T-cell (primary cell): ENCODE results near the gene SMARCB1. TPM values are rescaled to one million over a fixed set of nuclear protein-coding genes. Genes with fewer than 3 reads are reported as not detected.
A peak's percentile ranks its signal among the peaks of the same experiment; 100 is the strongest.

ENCODE experiments used
- ATAC-seq, 4 experiments: fragments of 200-7000 bp in 3 of 4; fragments of 150-1000 bp in 1 of 4; cut with Tn5 transposase; replicated peaks in 1 of 4; 1 replicate in 3 of 4; 2 replicates in 1 of 4; pipeline ENCODE4 v1.10.0; 2021; ENCODE audit warnings: moderate library complexity in 3 of 4, mild to moderate bottlenecking in 2 of 4, moderate number of reproducible peaks in 1 of 4
- CTCF ChIA-PET, 2 donors: fragments of 300-600 bp; sonication (Branson Sonifier 250); formaldehyde crosslinking; loops; one replicate each; lab custom pipeline; 2022; ENCODE audit warnings: antibody characterized with exemption in 2 of 2; lab: Charles Lee
- POLR2A ChIA-PET, 2 donors: fragments of 300-600 bp; sonication (Branson Sonifier 250); formaldehyde crosslinking; loops; one replicate each; lab custom pipeline; 2022; ENCODE audit warnings: antibody characterized with exemption in 2 of 2; lab: Charles Lee
- DNase-seq, 35 experiments: peaks; one replicate each; pipeline versions ENCODE4 v3.0.0 to v3.0.0-alpha.2; 2013 to 2023
- H3K27ac ChIP-seq: one replicate; pipeline ENCODE4 v1.5.1; 2013; ENCODE audit warnings: low read length
- H3K27me3 ChIP-seq, 2 experiments: replicated peaks in 1 of 2; 1 replicate in 1 of 2; 2 replicates in 1 of 2; pipeline versions ENCODE4 v1.6.1 to v1.7.0; 2013; ENCODE audit warnings: low read length in 1 of 2, mixed read lengths in 1 of 2; ENCODE audit not compliant: control insufficient read depth in 2 of 2, insufficient read depth in 2 of 2; ENCODE audit errors: extremely low read depth in 1 of 2
- H3K36me3 ChIP-seq, 2 donors: 1 replicate in 1 of 2; 2 replicates in 1 of 2; pipeline versions ENCODE4 v1.6.1 to v1.7.0; 2013; ENCODE audit warnings: low read length in 1 of 2; ENCODE audit not compliant: control insufficient read depth in 2 of 2, insufficient read depth in 1 of 2; ENCODE audit errors: extremely low read depth in 1 of 2
- H3K4me1 ChIP-seq, 2 experiments: 1 replicate in 1 of 2; 2 replicates in 1 of 2; pipeline versions ENCODE4 v1.6.1 to v1.7.0; 2013; ENCODE audit warnings: low read length in 2 of 2, mixed read lengths in 1 of 2; ENCODE audit not compliant: insufficient read depth in 2 of 2, control insufficient read depth in 1 of 2; ENCODE audit errors: extremely low read depth in 1 of 2
- H3K4me3 ChIP-seq, 2 donors: 1 replicate in 1 of 2; 2 replicates in 1 of 2; pipeline versions ENCODE4 v1.5.1 to v1.7.0; 2013; ENCODE audit warnings: mild to moderate bottlenecking in 2 of 2, low read length in 1 of 2, moderate library complexity in 1 of 2; ENCODE audit not compliant: control insufficient read depth in 1 of 2; ENCODE audit errors: extremely low read depth in 1 of 2
- H3K9me3 ChIP-seq: 2 replicates; pipeline ENCODE4 v1.7.0; 2013
- H3K27ac Mint-ChIP-seq, 2 donors: one replicate each; pipeline ENCODE4 v1.8.0; 2020 to 2021; ENCODE audit warnings: mild to moderate bottlenecking in 2 of 2, mixed read lengths in 2 of 2
- H3K27me3 Mint-ChIP-seq, 2 donors: one replicate each; pipeline ENCODE4 v1.8.0; 2021 to 2022; ENCODE audit warnings: mixed read lengths in 2 of 2
- H3K36me3 Mint-ChIP-seq: one replicate; pipeline ENCODE4 v1.8.0; 2021; ENCODE audit warnings: mixed read lengths
- H3K4me1 Mint-ChIP-seq, 3 donors: one replicate each; pipeline ENCODE4 v1.8.0; 2020 to 2022; ENCODE audit warnings: mixed read lengths in 3 of 3, mild to moderate bottlenecking in 1 of 3
- H3K4me3 Mint-ChIP-seq, 3 donors: one replicate each; pipeline ENCODE4 v1.8.0; 2020 to 2022; ENCODE audit warnings: mild to moderate bottlenecking in 3 of 3, mixed read lengths in 3 of 3, moderate library complexity in 3 of 3
- H3K9me3 Mint-ChIP-seq, 3 donors: one replicate each; pipeline ENCODE4 v1.8.0; 2020 to 2022; ENCODE audit warnings: mixed read lengths in 3 of 3
- WGBS: methylation state at CpG from one replicate; pipeline ENCODE4 v1.1.5; 2013; ENCODE audit warnings: missing lambda C conversion rate; ENCODE audit not compliant: insufficient coverage; 5-methylcytosine and 5-hydroxymethylcytosine counted together
- total RNA-seq, 35 experiments: library from RNA in 6 of 35; stranded (reverse) in 6 of 35; fragments of 120-200 nt in 1 of 35; gene quantifications; one replicate each; pipeline versions ENCODE4 v1.2.1 to v1.2.4 and lab custom pipeline; 2013 to 2026

SMARCB1 gene
- total RNA-seq, 5 donors from 2014 or later (not counting 1 experiment from before 2014, with no cell fraction given) = 50.2 to 57.7 (median 54.3) TPM

DNA sequence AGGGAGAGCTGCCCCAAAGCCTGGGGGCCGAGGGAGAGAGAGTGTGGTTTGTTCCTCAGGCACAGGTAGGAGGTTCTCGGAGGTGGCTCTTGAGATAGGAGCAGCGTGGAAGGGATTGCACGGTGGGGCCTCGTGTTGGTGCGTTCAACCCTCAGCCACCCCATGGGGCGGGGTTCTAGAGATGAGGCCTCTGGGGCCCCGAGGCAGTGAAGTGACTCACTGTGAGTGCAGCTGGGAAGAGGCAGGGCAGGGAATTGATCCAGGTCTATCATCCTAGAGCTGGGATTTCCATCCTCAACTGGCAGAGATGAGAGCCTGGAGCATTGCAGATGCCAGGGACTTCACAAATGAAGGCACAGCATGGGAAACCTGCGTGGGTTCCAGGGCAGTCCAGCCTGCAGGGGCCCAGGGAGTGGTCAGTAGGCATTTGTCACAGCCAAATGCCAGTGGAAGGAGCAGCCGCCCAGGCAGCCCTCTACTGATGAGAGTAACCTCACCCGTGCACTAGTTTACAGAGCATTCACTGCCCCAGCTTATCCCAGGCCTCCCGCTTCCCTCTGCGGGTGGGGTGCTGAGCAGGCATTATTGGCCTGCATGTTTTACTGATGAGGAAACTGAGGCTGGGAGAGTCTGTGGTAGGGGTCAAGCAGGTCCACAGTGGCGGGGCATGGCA lies 5.1 kb upstream of the SMARCB1 start:
- Mint-ChIP-seq H3K27me3 (no peaks in the 10 kb centered on the region), H3K4me1 (peaks cover 12 to 13% (median 13%) of the 10 kb centered on the region in 3 donors), H3K4me3 (no peak overlapping the region), H3K9me3 (no peaks in the 10 kb centered on the region), H3K36me3 (no peaks in the 10 kb centered on the region), H3K27ac (no peak overlapping the region)
- WGBS = 80% methylated on average over 12 of the region's 14 CpGs
- no peak overlapping the region for H3K27ac ChIP-seq
- no peak overlapping the region for H3K4me3 ChIP-seq
- peaks cover 8 to 25% of the 10 kb centered on the region in 2 experiments for H3K4me1 ChIP-seq
- peaks cover 0 to 3% of the 10 kb centered on the region in 2 donors for H3K36me3 ChIP-seq
- CTCF ChIA-PET = no interaction called here
- DNase-seq (no peak), ATAC-seq (no peak)
- no peaks in the 10 kb centered on the region for H3K27me3 ChIP-seq
- H3K9me3 ChIP-seq = no peaks in the 10 kb centered on the region
- POLR2A ChIA-PET = no interaction called here

DNA sequence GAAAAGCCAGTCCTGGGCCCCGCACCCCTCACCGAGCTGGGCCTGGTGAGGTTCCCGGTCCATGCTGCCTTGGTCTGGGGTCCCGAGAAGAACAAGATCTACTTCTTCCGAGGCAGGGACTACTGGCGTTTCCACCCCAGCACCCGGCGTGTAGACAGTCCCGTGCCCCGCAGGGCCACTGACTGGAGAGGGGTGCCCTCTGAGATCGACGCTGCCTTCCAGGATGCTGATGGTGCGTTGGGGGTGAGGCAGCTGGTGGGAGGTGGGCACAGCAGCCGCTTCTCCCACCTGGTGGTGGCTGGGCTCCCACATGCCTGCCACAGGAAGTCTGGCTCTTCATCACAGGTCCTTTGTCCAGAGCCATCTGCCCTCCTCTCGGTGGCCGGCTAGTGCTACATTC lies 4.5 kb upstream of the SMARCB1 start:
- ChIA-PET POLR2A (no interaction called here), CTCF (no interaction called here)
- WGBS = 84% methylated on average over 9 of the region's 16 CpGs
- Mint-ChIP-seq H3K27ac (no peak overlapping the region), H3K27me3 (no peaks in the 10 kb centered on the region), H3K4me3 (no peak overlapping the region), H3K9me3 (no peaks in the 10 kb centered on the region), H3K36me3 (no peaks in the 10 kb centered on the region), H3K4me1 (peaks cover 13 to 14% (median 14%) of the 10 kb centered on the region in 3 donors)
- peaks cover 0 to 3% of the 10 kb centered on the region in 2 donors for H3K36me3 ChIP-seq
- peaks cover 8 to 26% of the 10 kb centered on the region in 2 experiments for H3K4me1 ChIP-seq
- H3K27me3 ChIP-seq = no peaks in the 10 kb centered on the region
- no peak overlapping the region for H3K4me3 ChIP-seq
- no peak for ATAC-seq
- DNase-seq = no peak
- H3K9me3 ChIP-seq = no peaks in the 10 kb centered on the region
- no peak overlapping the region for H3K27ac ChIP-seq

DNA sequence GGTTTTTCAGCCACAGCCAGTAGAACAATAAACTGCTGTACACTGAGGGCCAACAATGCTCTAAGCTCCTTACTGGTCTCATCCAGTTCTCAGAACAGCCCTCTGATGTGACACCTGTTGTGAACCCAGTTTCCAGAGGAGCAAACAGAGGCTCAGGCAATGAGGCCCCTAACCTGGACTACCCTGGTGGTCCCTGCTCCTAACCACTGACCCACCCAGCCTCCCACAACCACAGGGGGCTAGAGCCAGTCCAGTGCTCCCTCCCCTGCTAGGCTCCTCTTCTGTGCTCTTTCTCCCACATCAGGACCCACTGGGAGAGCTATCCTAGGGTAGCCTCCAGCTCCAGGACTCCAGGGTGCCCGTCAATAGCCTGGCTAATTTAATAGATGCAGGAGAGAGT lies 4.1 kb upstream of the SMARCB1 start:
- H3K9me3 ChIP-seq = no peaks in the 10 kb centered on the region
- WGBS = no CpG with 5 or more reads among the region's 1 CpG
- no peak overlapping the region for H3K4me3 Mint-ChIP-seq
- POLR2A ChIA-PET = no interaction called here
- H3K27ac ChIP-seq = no peak overlapping the region
- H3K36me3 Mint-ChIP-seq = no peaks in the 10 kb centered on the region
- peaks cover 0 to 3% of the 10 kb centered on the region in 2 donors for H3K36me3 ChIP-seq
- CTCF ChIA-PET = no interaction called here
- ATAC-seq (no peak), DNase-seq (no peak)
- no peaks in the 10 kb centered on the region for H3K27me3 ChIP-seq
- no peak overlapping the region for H3K4me3 ChIP-seq
- H3K4me1 ChIP-seq = peaks cover 11 to 30% of the 10 kb centered on the region in 2 experiments
- no peaks in the 10 kb centered on the region for H3K9me3 Mint-ChIP-seq
- H3K27ac Mint-ChIP-seq = no peak overlapping the region
- H3K27me3 Mint-ChIP-seq = no peaks in the 10 kb centered on the region
- H3K4me1 Mint-ChIP-seq = peaks cover 16 to 19% (median 17%) of the 10 kb centered on the region in 3 donors

DNA sequence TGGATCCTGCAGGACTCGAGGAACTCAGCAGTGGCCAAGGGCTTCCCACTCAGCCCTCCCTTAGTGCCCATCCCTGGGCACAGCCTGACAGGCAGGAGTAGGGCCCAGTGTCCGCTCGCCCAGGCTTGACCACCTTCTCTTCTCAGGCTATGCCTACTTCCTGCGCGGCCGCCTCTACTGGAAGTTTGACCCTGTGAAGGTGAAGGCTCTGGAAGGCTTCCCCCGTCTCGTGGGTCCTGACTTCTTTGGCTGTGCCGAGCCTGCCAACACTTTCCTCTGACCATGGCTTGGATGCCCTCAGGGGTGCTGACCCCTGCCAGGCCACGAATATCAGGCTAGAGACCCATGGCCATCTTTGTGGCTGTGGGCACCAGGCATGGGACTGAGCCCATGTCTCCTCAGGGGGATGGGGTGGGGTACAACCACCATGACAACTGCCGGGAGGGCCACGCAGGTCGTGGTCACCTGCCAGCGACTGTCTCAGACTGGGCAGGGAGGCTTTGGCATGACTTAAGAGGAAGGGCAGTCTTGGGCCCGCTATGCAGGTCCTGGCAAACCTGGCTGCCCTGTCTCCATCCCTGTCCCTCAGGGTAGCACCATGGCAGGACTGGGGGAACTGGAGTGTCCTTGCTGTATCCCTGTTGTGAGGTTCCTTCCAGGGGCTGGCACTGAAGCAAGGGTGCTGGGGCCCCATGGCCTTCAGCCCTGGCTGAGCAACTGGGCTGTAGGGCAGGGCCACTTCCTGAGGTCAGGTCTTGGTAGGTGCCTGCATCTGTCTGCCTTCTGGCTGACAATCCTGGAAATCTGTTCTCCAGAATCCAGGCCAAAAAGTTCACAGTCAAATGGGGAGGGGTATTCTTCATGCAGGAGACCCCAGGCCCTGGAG lies 3.3 kb upstream of the SMARCB1 start:
- WGBS = 77% methylated on average over 10 of the region's 15 CpGs
- H3K36me3 ChIP-seq = peaks cover 0 to 3% of the 10 kb centered on the region in 2 donors
- H3K27me3 Mint-ChIP-seq = no peaks in the 10 kb centered on the region
- peaks cover 15 to 38% of the 10 kb centered on the region in 2 experiments for H3K4me1 ChIP-seq
- peak overlapping the region in 1 of 2 donors; percentile 55 for H3K27ac Mint-ChIP-seq
- peaks cover 24 to 26% (median 24%) of the 10 kb centered on the region in 3 donors for H3K4me1 Mint-ChIP-seq
- no peaks in the 10 kb centered on the region for H3K36me3 Mint-ChIP-seq
- H3K27me3 ChIP-seq = no peaks in the 10 kb centered on the region
- no peak overlapping the region for H3K4me3 ChIP-seq
- ATAC-seq = no peak
- ChIA-PET CTCF (no interaction called here), POLR2A (no interaction called here)
- no peaks in the 10 kb centered on the region for H3K9me3 Mint-ChIP-seq
- no peak for DNase-seq
- no peak overlapping the region for H3K4me3 Mint-ChIP-seq
- no peak overlapping the region for H3K27ac ChIP-seq
- no peaks in the 10 kb centered on the region for H3K9me3 ChIP-seq

DNA sequence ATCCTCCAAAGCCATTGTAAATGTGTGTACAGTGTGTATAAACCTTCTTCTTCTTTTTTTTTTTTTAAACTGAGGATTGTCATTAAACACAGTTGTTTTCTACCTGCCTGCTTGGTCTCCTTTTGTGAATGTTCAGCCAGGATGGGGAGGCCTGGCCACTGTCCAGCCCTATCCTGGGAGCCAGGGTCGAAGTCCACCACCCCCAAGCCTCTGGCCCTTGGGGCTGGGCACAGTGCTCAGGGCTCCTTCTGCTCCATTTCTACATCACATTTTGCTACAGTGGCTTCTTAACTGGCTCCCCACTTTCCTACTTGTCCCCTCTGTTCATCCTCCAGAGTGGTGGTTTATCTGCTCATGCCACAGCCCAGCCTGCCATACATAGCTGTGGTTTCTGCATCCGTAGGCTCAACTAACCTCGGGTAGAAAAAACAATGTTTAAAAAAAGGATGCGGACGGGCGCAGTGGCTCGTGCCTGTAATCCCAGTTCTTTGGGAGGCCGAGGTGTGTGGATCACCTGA lies 2.5 kb upstream of the SMARCB1 start:
- Histone ChIP-seq H3K4me1 (peaks cover 15 to 45% of the 10 kb centered on the region in 2 experiments), H3K36me3 (peaks cover 0 to 3% of the 10 kb centered on the region in 2 donors), H3K27me3 (no peaks in the 10 kb centered on the region), H3K9me3 (no peaks in the 10 kb centered on the region), H3K4me3 (no peak overlapping the region), H3K27ac (no peak overlapping the region)
- no peaks in the 10 kb centered on the region for H3K9me3 Mint-ChIP-seq
- peak overlapping the region in 1 of 3 donors; percentile 2 for H3K4me3 Mint-ChIP-seq
- CTCF ChIA-PET = no interaction called here
- no peak for ATAC-seq
- WGBS = 34% methylated on average over 3 of the region's 8 CpGs
- no peaks in the 10 kb centered on the region for H3K36me3 Mint-ChIP-seq
- H3K4me1 Mint-ChIP-seq = peaks cover 25 to 32% (median 31%) of the 10 kb centered on the region in 3 donors
- DNase-seq = no peak
- peak overlapping the region; percentile 49 to 76 for H3K27ac Mint-ChIP-seq
- no peaks in the 10 kb centered on the region for H3K27me3 Mint-ChIP-seq
- POLR2A ChIA-PET = no interaction called here

DNA sequence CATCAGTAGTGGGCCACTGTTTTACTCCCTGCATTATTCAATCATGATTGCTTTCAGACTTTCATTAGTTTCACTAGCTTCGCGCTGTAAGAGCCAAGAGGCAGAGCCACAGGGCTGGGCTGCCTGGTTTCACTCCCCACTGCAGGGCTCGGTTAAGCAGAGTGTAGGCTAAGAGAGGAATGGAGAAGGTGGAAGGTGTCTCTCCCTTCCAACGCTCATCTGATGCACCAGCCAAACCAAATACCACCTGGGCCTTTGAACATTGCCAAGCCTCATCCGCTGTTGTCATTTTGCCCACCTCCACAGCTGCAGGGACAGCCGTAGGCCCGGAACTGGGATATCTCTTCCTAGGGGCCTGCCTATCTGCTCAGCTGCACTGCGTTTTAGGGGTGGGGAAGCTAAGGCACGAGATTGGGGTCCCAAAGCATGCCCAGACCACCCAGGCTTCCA lies 480 bp upstream of the SMARCB1 start:
- H3K27me3 Mint-ChIP-seq = no peaks in the 10 kb centered on the region
- Histone ChIP-seq H3K4me3 (peak overlapping the region; percentile 38 to 80), H3K36me3 (peaks cover 0 to 11% of the 10 kb centered on the region in 2 donors), H3K27me3 (no peaks in the 10 kb centered on the region), H3K27ac (peak overlapping the region; percentile 94), H3K4me1 (peaks cover 15 to 56% of the 10 kb centered on the region in 2 experiments), H3K9me3 (no peaks in the 10 kb centered on the region)
- H3K27ac Mint-ChIP-seq = peak overlapping the region; percentile 96 to 97
- ChIA-PET POLR2A (no interaction called here), CTCF (interaction anchor here in 1 of 2 donors (1.1 kb wide), 1 partner anchor 17 kb away, joined by 4 read pairs; no protein-coding TSS in a partner anchor)
- peak in 3 of 4 experiments; percentile 13 to 25 (median 15) for ATAC-seq
- 13% methylated on average over 3 of the region's 9 CpGs for WGBS
- peaks cover 33 to 40% (median 40%) of the 10 kb centered on the region in 3 donors for H3K4me1 Mint-ChIP-seq
- H3K9me3 Mint-ChIP-seq = no peaks in the 10 kb centered on the region
- H3K36me3 Mint-ChIP-seq = no peaks in the 10 kb centered on the region
- peak overlapping the region; percentile 82 to 87 (median 86) for H3K4me3 Mint-ChIP-seq
- DNase-seq = peak in 5 of 35 experiments; percentile 24 to 38 (median 31)
